Non-pigmented ciliary epithelial cell (primary cell): ENCODE results near the gene POLR2B.
"Not testable (repeated sequence)": the region's sequence is repeated elsewhere in the genome, so short reads cannot be mapped to it uniquely, and the experiment has no call there.

ENCODE experiments used
- DNase-seq: peaks from one replicate; pipeline ENCODE4 v3.0.0-alpha.2; 2010; ENCODE audit warnings: low read depth

POLR2B gene

GRCh38 chr4:57053508-57053907, 74.8 kb downstream of the POLR2B start:
- peak; percentile 82 for DNase-seq

GRCh38 chr4:57055886-57056285, 77.2 kb downstream of the POLR2B start:
- DNase-seq = no peak

- DNase-seq = no peak
Measured at GRCh38 chr4:57059890-57060716, 81.4 kb downstream of the POLR2B start.

- DNase-seq = not testable (repeated sequence)
Measured at GRCh38 chr4:57060717-57061067, 82.0 kb downstream of the POLR2B start.

GRCh38 chr4:57061395-57061794, 82.7 kb downstream of the POLR2B start:
- DNase-seq = no peak

- no peak for DNase-seq
Measured at GRCh38 chr4:57063518-57063917, 84.8 kb downstream of the POLR2B start.

- DNase-seq = no peak
Measured at GRCh38 chr4:57064120-57064519, 85.4 kb downstream of the POLR2B start.

- peak; percentile 90 for DNase-seq
Measured at GRCh38 chr4:57064811-57065711, 86.4 kb downstream of the POLR2B start.

GRCh38 chr4:57065730-57066482, 87.2 kb downstream of the POLR2B start:
- DNase-seq = no peak

GRCh38 chr4:57068237-57068981, 89.7 kb downstream of the POLR2B start:
- no peak for DNase-seq

- DNase-seq = no peak
Measured at GRCh38 chr4:57070461-57070860, 91.8 kb downstream of the POLR2B start.

- no peak for DNase-seq
Measured at GRCh38 chr4:57071326-57071725, 92.6 kb downstream of the POLR2B start.

GRCh38 chr4:57073559-57073958, 94.9 kb downstream of the POLR2B start:
- DNase-seq = no peak

GRCh38 chr4:57074744-57075143, 96.0 kb downstream of the POLR2B start:
- peak; percentile 49 for DNase-seq

GRCh38 chr4:57075367-57075766, 96.7 kb downstream of the POLR2B start:
- no peak for DNase-seq

GRCh38 chr4:57076646-57077045, 98.0 kb downstream of the POLR2B start:
- DNase-seq = no peak

- peak; percentile 90 for DNase-seq
Measured at GRCh38 chr4:57077550-57078343, 99.1 kb downstream of the POLR2B start.

GRCh38 chr4:57078685-57079521, 100.2 kb downstream of the POLR2B start:
- DNase-seq = peak; percentile 73
